ENCODE results near the gene CARD6. TPM values are rescaled to one million over a fixed set of nuclear protein-coding genes. Genes with fewer than 3 reads are reported as not detected.

Gene CARD6
- total and polyA plus RNA-seq, 9 of the 15 experiments (the other 6 are each of a cell fraction or from before 2014, with no cell fraction given), result 3.5 to 8.3 (median 5.9) TPM

DNA sequence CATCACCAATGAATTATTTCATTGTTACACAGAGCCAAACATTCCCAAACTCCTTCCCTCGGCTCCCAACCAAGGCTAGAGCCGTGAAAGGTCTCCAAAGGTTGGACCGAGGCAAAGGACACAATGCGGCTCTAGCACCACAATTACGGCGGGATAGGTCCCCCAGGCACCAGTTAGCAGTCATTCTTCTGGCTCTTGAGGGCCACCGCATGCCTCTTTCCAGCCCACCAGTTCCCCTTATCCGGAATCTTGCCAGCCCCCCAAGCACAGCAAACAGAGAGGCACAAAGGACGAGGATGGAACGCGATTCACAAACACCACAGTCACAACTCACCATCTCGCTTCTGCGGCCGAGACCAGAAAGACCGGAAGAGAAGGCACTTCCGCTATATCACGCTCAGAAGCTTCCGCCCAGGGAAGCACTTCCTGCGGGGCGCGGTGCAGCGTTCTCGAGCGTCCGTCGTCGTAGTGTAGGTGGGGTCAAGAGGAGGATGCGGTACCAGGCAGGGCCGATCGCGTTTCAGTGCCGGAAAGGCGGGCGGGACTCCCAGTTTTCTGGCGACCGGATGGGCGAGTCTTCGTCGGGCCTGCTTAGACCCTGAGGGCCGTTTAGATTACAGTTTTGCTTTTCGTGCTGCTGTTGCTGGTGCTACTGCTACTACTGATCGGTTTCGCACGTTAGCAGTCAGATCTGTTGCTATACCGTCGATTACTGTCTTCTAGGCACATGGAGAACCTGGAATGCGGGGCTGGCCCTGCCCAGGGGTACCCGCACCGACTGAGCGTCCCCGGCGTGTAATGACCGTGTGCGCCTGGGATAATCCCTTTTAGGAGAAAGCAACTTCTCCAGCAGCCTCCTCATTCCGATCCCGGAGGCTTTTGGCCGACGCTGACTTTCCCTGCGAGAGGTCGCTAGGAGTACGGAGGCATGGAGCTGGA, 6.0 kb upstream of the CARD6 start, which contains the start of gene RPL37 (continued):
- TF ChIP-seq FOXA3 (CRISPR knock-in tag; conservative IDR thresholded peaks at IDR 0.05 in 1 of 2, IDR thresholded peaks at IDR 0.05 in 1 of 2) (no peak; a peak in 1 of 4 replicates), HCFC1 (IDR thresholded peaks at IDR 0.05; ENCODE audit: low read depth, low read length) (peak; percentile 93), GABPB1 (CRISPR knock-in tag; IDR thresholded peaks at IDR 0.05) (peak; percentile 100), E2F8 (IDR thresholded peaks at IDR 0.05; ENCODE audit: low read depth, partially characterized antibody) (peak; percentile 99), ZNF449 (CRISPR knock-in tag; IDR thresholded peaks at IDR 0.05) (no peak), DMBX1 (CRISPR knock-in tag; IDR thresholded peaks at IDR 0.05; ENCODE audit: borderline replicate concordance) (peak; percentile 77; the same call in 1 of the 2 replicates), ZNF277 (CRISPR knock-in tag; IDR thresholded peaks at IDR 0.05; ENCODE audit: borderline replicate concordance) (no peak), ZNF282 (CRISPR knock-in tag; IDR thresholded peaks at IDR 0.05) (no peak), EP400 (IDR thresholded peaks at IDR 0.05) (peak; percentile 100)
- TF ChIP-seq, protein P1, sequence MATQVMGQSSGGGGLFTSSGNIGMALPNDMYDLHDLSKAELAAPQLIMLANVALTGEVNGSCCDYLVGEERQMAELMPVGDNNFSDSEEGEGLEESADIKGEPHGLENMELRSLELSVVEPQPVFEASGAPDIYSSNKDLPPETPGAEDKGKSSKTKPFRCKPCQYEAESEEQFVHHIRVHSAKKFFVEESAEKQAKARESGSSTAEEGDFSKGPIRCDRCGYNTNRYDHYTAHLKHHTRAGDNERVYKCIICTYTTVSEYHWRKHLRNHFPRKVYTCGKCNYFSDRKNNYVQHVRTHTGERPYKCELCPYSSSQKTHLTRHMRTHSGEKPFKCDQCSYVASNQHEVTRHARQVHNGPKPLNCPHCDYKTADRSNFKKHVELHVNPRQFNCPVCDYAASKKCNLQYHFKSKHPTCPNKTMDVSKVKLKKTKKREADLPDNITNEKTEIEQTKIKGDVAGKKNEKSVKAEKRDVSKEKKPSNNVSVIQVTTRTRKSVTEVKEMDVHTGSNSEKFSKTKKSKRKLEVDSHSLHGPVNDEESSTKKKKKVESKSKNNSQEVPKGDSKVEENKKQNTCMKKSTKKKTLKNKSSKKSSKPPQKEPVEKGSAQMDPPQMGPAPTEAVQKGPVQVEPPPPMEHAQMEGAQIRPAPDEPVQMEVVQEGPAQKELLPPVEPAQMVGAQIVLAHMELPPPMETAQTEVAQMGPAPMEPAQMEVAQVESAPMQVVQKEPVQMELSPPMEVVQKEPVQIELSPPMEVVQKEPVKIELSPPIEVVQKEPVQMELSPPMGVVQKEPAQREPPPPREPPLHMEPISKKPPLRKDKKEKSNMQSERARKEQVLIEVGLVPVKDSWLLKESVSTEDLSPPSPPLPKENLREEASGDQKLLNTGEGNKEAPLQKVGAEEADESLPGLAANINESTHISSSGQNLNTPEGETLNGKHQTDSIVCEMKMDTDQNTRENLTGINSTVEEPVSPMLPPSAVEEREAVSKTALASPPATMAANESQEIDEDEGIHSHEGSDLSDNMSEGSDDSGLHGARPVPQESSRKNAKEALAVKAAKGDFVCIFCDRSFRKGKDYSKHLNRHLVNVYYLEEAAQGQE (IDR thresholded peaks at IDR 0.05; ENCODE audit: borderline replicate concordance), result no peak; the same call in 1 of the 2 replicates
- TF ChIP-seq, protein P1 (CRISPR knock-in tag; IDR thresholded peaks at IDR 0.05; ENCODE audit: low read depth), result 0 out of 2 replicates have a peak, but pooled peaks have one; percentile 43
